Astrocyte (in vitro differentiated cells and primary cell): Measurements from ENCODE around the gene CAPN11.

Experiments
- EZH2 ChIP-seq: IDR thresholded peaks from 2 replicates; pipeline ENCODE4 v1.6.1; 2012; ENCODE audit warnings: mild to moderate bottlenecking, low read length, inconsistent platforms; ENCODE audit not compliant: insufficient read depth
- TF ChIP-seq, protein P1 (sequence below): IDR thresholded peaks from 2 replicates; pipeline ENCODE4 v1.5.1; 2011; ENCODE audit warnings: low read depth, mild to moderate bottlenecking, inconsistent platforms, low read length, moderate library complexity; ENCODE audit not compliant: insufficient read depth

- TF ChIP-seq, protein P1, sequence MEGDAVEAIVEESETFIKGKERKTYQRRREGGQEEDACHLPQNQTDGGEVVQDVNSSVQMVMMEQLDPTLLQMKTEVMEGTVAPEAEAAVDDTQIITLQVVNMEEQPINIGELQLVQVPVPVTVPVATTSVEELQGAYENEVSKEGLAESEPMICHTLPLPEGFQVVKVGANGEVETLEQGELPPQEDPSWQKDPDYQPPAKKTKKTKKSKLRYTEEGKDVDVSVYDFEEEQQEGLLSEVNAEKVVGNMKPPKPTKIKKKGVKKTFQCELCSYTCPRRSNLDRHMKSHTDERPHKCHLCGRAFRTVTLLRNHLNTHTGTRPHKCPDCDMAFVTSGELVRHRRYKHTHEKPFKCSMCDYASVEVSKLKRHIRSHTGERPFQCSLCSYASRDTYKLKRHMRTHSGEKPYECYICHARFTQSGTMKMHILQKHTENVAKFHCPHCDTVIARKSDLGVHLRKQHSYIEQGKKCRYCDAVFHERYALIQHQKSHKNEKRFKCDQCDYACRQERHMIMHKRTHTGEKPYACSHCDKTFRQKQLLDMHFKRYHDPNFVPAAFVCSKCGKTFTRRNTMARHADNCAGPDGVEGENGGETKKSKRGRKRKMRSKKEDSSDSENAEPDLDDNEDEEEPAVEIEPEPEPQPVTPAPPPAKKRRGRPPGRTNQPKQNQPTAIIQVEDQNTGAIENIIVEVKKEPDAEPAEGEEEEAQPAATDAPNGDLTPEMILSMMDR = no peak
- TF ChIP-seq EZH2 = no peak
Measured at GRCh38 chr6:44189257-44189656, 30.6 kb downstream of the CAPN11 start.
